ENCODE results near the gene TATDN3. TPM values are rescaled to one million over a fixed set of nuclear protein-coding genes. Genes with fewer than 3 reads are reported as not detected.
"Not testable (repeated sequence)": the region's sequence is repeated elsewhere in the genome, so short reads cannot be mapped to it uniquely, and the experiment has no call there.

Gene TATDN3
- total RNA-seq, 1 donor from 2014 or later, result 10.1 TPM

DNA sequence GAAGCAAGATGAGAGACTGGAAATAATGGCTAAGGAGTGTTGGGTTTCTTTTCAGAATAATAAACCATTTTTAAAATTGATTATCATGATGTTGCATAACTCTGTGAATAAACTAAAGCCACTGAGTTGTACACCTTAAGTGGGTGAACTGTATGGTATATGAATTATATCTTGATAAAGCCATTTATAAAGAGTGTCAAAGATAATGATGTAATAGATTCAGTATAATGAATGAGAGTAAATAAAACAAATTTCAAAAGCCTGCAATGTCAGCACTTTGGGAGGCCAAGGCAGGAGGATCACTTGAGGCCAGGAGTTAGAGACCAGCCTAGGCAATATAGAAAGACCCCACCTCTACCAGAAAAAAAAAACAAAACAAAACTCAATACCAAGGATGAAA is 16.5 kb upstream of the TATDN3 start:
- no peak for DNase-seq (ENCODE audit: low spot score)

- no peak for DNase-seq (ENCODE audit: low spot score)
Observed at GRCh38 chr1:212777151-212777550, 14.5 kb upstream of the TATDN3 start.

DNA sequence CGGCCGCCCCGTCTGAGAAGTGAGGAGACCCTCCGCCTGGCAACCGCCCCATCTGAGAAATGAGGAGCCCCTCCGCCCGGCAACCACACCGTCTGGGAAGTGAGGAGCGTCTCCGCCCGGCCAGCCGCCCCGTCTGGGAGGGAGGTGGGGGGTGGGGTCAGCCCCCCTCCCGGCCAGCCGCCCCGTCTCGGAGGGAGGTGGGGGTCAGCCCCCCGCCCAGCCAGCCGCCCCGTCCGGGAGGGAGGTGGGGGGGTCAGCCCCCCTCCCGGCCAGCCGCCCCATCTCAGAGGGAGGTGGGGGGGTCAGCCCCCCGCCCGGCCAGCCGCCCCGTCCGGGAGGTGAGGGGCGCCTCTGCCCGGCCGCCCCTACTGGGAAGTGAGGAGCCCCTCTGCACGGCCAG is 12.6 kb upstream of the TATDN3 start:
- DNase-seq (ENCODE audit: low spot score), result not testable (repeated sequence)

GRCh38 chr1:212780759-212781158 is 10.9 kb upstream of the TATDN3 start:
- no peak for DNase-seq (ENCODE audit: low spot score)

- DNase-seq (ENCODE audit: low spot score), result no peak
Observed at GRCh38 chr1:212781225-212781624, 10.5 kb upstream of the TATDN3 start.

GRCh38 chr1:212782422-212783154 is 9.1 kb upstream of the TATDN3 start:
- DNase-seq (ENCODE audit: low spot score), result no peak

- DNase-seq (ENCODE audit: low spot score), result no peak
Observed at GRCh38 chr1:212783976-212784375, 7.7 kb upstream of the TATDN3 start.

DNA sequence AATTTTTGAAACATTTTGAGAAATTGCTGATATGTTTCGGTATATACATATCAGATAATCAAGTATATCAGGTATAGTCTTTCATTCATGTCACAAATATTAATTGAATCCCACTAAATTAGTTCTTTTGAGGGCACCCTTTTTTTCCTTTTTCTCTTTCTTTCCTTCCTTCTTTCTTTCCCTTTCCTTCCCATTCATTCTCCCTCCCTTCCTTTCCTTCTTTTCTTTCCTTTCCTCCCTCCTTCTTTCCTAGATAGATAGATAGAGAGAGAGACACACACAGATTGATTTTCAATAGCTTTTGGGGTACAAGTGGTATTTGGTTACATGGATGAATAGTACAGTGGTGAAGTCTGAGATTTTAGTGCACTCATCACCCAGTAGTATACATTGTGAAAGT is 5.8 kb upstream of the TATDN3 start:
- no peak for DNase-seq (ENCODE audit: low spot score)

DNA sequence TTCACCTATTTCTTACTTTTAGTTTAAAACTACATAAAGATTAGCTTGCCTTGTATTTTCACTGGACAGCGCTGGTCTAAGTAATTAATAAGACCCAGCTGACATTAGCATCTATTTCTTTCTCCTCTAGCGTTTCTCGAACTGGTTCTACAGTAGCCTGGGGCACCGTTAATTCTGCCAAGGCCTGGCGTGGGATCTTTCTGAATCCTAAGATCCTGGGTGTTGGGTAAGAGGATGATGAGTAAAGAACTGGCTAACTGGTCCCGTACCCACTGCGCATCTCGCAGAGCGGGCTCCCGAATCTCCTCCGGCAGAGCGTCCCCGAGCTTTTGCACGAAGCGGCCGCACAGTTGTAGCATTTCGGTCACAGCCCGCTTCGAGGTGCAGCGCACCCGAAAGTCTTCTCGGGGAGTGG is 426 bp upstream of the TATDN3 start:
- DNase-seq (ENCODE audit: low spot score), result no peak

DNA sequence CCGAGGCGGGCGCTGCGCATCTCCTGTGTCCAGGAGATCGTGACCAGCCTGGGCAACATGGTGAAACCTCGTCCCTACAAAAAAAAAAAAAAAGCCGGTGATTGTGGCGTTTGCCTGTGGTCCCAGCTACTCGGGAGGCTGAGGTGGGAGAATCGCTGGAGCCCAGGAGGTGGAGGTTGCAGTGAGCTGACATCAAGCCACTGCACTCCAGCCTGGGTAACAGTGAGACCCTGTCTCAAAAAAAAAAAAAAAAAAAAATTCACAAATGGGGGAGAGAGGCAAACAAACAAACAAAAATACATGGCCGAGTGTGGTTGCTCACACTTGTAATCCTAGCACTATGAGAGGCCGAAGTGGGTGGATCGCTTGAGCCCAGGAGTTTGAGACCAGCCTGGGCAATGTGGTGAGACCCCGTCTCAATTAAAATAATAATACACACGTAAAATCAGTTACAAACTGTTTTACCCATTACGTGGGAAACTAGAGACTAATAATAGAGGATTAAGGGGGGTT is 758 bp downstream of the TATDN3 start:
- DNase-seq (ENCODE audit: low spot score), result no peak

- DNase-seq (ENCODE audit: low spot score), result no peak
Observed at GRCh38 chr1:212794561-212795014, 2.9 kb downstream of the TATDN3 start.

- DNase-seq (ENCODE audit: low spot score), result no peak
Observed at GRCh38 chr1:212797681-212798080, 6.0 kb downstream of the TATDN3 start.

DNA sequence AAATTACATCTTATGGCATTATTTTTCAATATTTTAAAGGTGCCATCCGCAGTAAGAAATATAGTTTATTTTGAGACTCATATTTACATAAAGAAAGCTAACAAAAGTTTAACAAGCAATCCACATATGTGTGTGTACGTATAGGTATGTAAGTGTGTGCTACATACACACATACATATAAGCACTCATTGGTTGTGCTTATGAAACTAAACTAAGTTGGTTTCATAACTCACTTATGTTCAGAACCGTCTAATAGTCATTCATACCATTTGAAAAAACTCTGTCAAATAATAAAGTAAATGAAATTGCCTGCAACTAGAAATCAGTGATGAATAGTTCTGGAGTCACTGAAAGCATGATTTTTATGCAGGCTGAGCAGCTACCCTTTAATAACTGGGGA is 14.1 kb downstream of the TATDN3 start:
- DNase-seq (ENCODE audit: low spot score), result no peak

DNA sequence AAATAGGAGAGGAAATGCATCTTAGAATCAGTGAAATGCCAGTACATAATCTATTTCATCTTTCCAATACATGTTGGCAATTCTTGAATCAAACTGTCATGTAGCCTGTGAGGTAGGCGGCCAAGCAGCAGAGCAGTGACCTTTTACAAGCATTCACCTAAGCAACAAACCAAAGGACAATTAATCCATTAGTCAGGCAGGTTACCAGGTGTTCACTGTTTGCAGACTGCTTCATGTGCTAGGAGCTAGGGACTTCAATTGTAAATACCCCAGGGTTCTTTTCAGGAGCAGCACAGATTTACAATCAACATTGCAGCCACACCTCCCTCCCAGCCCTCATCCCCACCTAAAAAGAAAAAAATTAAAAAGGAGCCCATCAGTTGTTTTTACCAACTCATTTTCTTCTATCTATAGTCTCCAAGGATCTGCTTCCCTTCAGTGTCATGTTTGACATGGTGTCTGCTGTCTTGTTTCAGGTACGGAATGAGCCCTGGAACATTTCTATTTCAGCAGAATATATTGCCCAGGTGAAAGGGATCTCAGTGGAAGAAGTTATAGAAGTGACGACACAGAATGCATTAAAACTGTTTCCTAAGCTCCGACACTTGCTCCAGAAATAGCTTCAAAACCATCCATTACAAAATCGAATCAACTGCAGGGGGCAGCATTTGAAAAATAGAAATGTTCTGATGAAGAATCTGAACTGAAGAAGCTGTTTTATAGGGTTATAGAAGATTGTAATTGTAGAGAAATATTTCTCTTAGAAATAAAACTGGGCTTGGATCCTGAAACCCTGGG is 23.0 kb downstream of the TATDN3 start:
- DNase-seq (ENCODE audit: low spot score), result peak; percentile 28

- no peak for DNase-seq (ENCODE audit: low spot score)
Observed at GRCh38 chr1:212816567-212817278, 25.0 kb downstream of the TATDN3 start.

- DNase-seq (ENCODE audit: low spot score), result no peak
Observed at GRCh38 chr1:212819726-212820125, 28.0 kb downstream of the TATDN3 start.

DNA sequence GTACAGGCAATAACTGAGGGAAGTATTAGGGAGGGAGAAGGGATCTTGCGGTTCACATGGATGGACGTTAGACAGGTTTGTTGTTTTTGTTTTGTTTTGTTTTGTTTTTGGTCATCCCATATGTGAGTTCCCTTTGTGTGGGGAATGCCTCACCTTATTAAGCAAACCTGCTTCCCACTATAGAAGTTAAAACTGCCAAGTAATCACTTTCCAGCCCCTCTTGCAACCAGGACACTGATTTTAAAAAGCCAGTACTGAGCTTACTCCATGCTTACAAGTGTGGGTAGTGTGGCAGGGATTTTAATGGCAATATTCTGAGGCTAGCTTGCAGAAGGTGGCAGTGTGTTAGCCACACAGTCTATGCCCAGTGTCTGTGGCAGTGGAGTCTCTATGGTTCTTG is 29.3 kb downstream of the TATDN3 start:
- no peak for DNase-seq (ENCODE audit: low spot score)

GRCh38 chr1:212822956-212823355 is 31.3 kb downstream of the TATDN3 start:
- no peak for DNase-seq (ENCODE audit: low spot score)

- DNase-seq (ENCODE audit: low spot score), result no peak
Observed at GRCh38 chr1:212824201-212824600, 32.5 kb downstream of the TATDN3 start.

DNA sequence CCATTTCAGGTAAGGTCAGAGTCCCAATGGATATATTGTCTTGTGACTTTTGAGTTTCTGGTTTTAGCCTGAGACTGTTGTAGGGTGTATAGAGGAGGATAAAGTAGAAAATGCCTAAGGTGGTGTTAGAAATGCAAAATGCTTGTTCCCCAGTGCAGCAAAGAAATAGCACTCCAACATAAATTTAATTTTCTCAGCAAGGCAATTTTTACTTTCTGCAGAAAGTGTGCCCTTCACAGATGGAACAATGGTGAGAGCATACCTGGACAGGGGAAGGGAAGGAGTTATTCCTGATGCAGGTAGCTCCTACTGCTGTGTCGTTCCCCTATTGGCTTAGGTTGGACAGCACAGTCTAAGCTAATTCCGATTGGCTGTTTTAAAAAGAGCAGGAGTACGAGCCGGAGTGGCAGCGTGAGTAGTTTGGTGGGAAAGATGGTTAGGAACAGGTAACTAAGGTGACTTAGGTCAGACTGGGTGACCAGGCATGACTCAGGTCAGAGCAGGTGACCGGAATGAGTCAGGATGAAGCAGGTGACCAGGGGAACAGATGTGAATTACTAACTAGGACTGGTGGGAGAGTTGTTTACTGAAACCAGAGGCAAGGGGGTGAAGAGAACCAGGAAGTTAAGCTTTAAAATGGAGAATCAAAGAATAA is 34.2 kb downstream of the TATDN3 start:
- no peak for DNase-seq (ENCODE audit: low spot score)

DNA sequence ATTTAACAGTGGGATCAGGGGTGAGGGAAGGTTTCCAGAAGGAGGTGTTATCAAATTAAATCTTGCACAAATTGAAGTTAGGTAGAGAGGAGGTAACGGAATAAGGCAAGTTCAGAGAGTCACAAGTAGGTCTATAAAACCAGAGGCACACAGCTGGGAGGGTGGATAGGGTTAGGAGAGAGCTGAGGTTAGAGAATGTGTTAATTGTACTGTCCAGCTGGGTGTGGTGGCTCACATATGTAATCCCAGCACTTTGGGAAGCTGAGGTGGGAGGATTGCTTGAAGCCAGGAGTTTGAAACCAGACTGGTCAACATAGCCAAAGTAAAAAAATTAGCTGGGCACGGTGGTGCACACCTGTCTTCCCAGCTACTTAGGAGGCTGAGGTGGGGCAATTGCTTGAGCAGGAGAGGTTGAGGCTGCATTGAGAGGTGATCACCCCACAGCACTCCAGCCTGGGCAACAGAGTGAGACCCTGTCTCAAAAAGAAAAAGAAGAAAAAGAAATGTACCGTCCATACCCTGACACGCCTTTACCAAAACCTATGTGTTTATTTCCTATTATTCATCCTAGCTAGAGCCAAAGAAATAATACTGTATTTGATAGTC is 35.6 kb downstream of the TATDN3 start:
- no peak for DNase-seq (ENCODE audit: low spot score)
